ENCODE data around the gene CRISP3. TPM values are rescaled to one million over a fixed set of nuclear protein-coding genes. Genes with fewer than 3 reads are reported as not detected.

The CRISP3 gene
- total RNA-seq, 1 donor from 2014 or later = not detected

- H3K27me3 Mint-ChIP-seq (ENCODE audit: unreplicated experiment) = no peaks in the 10 kb centered on the region
- DNase-seq = no peak
Observed at GRCh38 chr6:49782293-49782692, 38.1 kb upstream of the CRISP3 start.

GRCh38 chr6:49776444-49776843, 32.3 kb upstream of the CRISP3 start:
- Mint-ChIP-seq H3K9me3 (ENCODE audit: unreplicated experiment) (peaks cover 2% of the 10 kb centered on the region), H3K27ac (ENCODE audit: unreplicated experiment) (no peak overlapping the region), H3K27me3 (ENCODE audit: unreplicated experiment) (no peaks in the 10 kb centered on the region), H3K4me1 (ENCODE audit: low read depth, unreplicated experiment) (no peaks in the 10 kb centered on the region), H3K4me3 (ENCODE audit: unreplicated experiment) (no peak overlapping the region), H3K36me3 (ENCODE audit: unreplicated experiment) (peaks cover 5% of the 10 kb centered on the region)
- no peak for DNase-seq
- TF ChIP-seq CTCF (IDR thresholded peaks at IDR 0.05; ENCODE audit: partially characterized antibody, unreplicated experiment) = no peak

More at GRCh38 chr6:49782293-49782692, 38.1 kb upstream of the CRISP3 start:
- no peak for TF ChIP-seq CTCF (IDR thresholded peaks at IDR 0.05; ENCODE audit: partially characterized antibody, unreplicated experiment)
- Mint-ChIP-seq H3K36me3 (ENCODE audit: unreplicated experiment) (no peaks in the 10 kb centered on the region), H3K9me3 (ENCODE audit: unreplicated experiment) (no peaks in the 10 kb centered on the region), H3K4me1 (ENCODE audit: low read depth, unreplicated experiment) (no peaks in the 10 kb centered on the region), H3K4me3 (ENCODE audit: unreplicated experiment) (no peak overlapping the region), H3K27ac (ENCODE audit: unreplicated experiment) (no peak overlapping the region)

GRCh38 chr6:49775043-49775442, 30.9 kb upstream of the CRISP3 start:
- no peak overlapping the region for H3K4me3 Mint-ChIP-seq (ENCODE audit: unreplicated experiment)

GRCh38 chr6:49772285-49772684, 28.1 kb upstream of the CRISP3 start:
- Mint-ChIP-seq H3K27ac (ENCODE audit: unreplicated experiment) (no peak overlapping the region), H3K27me3 (ENCODE audit: unreplicated experiment) (no peaks in the 10 kb centered on the region), H3K4me3 (ENCODE audit: unreplicated experiment) (no peak overlapping the region), H3K4me1 (ENCODE audit: low read depth, unreplicated experiment) (no peaks in the 10 kb centered on the region), H3K36me3 (ENCODE audit: unreplicated experiment) (peaks cover 5% of the 10 kb centered on the region), H3K9me3 (ENCODE audit: unreplicated experiment) (peaks cover 2% of the 10 kb centered on the region)
- DNase-seq = no peak
- TF ChIP-seq CTCF (IDR thresholded peaks at IDR 0.05; ENCODE audit: partially characterized antibody, unreplicated experiment) = no peak

More at GRCh38 chr6:49775043-49775442, 30.9 kb upstream of the CRISP3 start:
- Mint-ChIP-seq H3K4me1 (ENCODE audit: low read depth, unreplicated experiment) (no peaks in the 10 kb centered on the region), H3K9me3 (ENCODE audit: unreplicated experiment) (peaks cover 2% of the 10 kb centered on the region), H3K27ac (ENCODE audit: unreplicated experiment) (no peak overlapping the region), H3K36me3 (ENCODE audit: unreplicated experiment) (peaks cover 5% of the 10 kb centered on the region), H3K27me3 (ENCODE audit: unreplicated experiment) (no peaks in the 10 kb centered on the region)
- DNase-seq = no peak
- TF ChIP-seq CTCF (IDR thresholded peaks at IDR 0.05; ENCODE audit: partially characterized antibody, unreplicated experiment) = no peak

- DNase-seq = no peak
- Mint-ChIP-seq H3K4me3 (ENCODE audit: unreplicated experiment) (no peak overlapping the region), H3K36me3 (ENCODE audit: unreplicated experiment) (no peaks in the 10 kb centered on the region), H3K27ac (ENCODE audit: unreplicated experiment) (no peak overlapping the region), H3K9me3 (ENCODE audit: unreplicated experiment) (no peaks in the 10 kb centered on the region), H3K4me1 (ENCODE audit: low read depth, unreplicated experiment) (no peaks in the 10 kb centered on the region), H3K27me3 (ENCODE audit: unreplicated experiment) (no peaks in the 10 kb centered on the region)
- TF ChIP-seq CTCF (IDR thresholded peaks at IDR 0.05; ENCODE audit: partially characterized antibody, unreplicated experiment) = no peak
Observed at GRCh38 chr6:49766762-49767161, 22.6 kb upstream of the CRISP3 start.

All from glutamatergic neuron (in vitro differentiated cells).